Trophoblast cell (in vitro differentiated cells and primary cell): ENCODE data around the gene SNX1.

Experiments
- DNase-seq, 2 donors: peaks; one replicate each; pipeline ENCODE4 v3.0.0-alpha.2; 2016
- H2AFZ ChIP-seq: 2 replicates; pipeline ENCODE4 v1.6.1; 2013; ENCODE audit warnings: low read length, moderate library complexity, mild to moderate bottlenecking; ENCODE audit not compliant: insufficient read depth, poor library complexity
- H2AK5ac ChIP-seq: 2 replicates; pipeline ENCODE4 v1.6.1; 2013; ENCODE audit warnings: mild to moderate bottlenecking, low read length
- H2BK120ac ChIP-seq: 2 replicates; pipeline ENCODE4 v1.6.1; 2013; ENCODE audit warnings: low read length, mild to moderate bottlenecking, moderate library complexity; ENCODE audit not compliant: insufficient read depth, poor library complexity
- H2BK12ac ChIP-seq: 2 replicates; pipeline ENCODE4 v1.6.1; 2013; ENCODE audit warnings: mild to moderate bottlenecking, low read length, moderate library complexity
- H2BK5ac ChIP-seq: 2 replicates; pipeline ENCODE4 v1.6.1; 2013; ENCODE audit warnings: low read length, low read depth, moderate library complexity, mild to moderate bottlenecking; ENCODE audit not compliant: poor library complexity
- H3K14ac ChIP-seq: 2 replicates; pipeline ENCODE4 v1.6.1; 2013; ENCODE audit warnings: mild to moderate bottlenecking, low read length
- H3K18ac ChIP-seq: 2 replicates; pipeline ENCODE4 v1.6.1; 2013; ENCODE audit warnings: mild to moderate bottlenecking, low read length
- H3K23ac ChIP-seq: 2 replicates; pipeline ENCODE4 v1.6.1; 2013; ENCODE audit warnings: low read length
- H3K27ac ChIP-seq: 2 replicates; pipeline ENCODE4 v1.5.1; 2013; ENCODE audit warnings: low read depth, mild to moderate bottlenecking, inconsistent platforms, low read length, moderate library complexity
- H3K27me3 ChIP-seq: 2 replicates; pipeline ENCODE4 v1.6.1; 2013; ENCODE audit warnings: inconsistent platforms, mild to moderate bottlenecking, low read length, moderate library complexity; ENCODE audit not compliant: insufficient read depth
- H3K36me3 ChIP-seq, 2 experiments: 1 replicate in 1 of 2; 2 replicates in 1 of 2; pipeline ENCODE4 v1.6.1; 2013; ENCODE audit warnings: low read length in 2 of 2, mild to moderate bottlenecking in 2 of 2, moderate library complexity in 1 of 2; ENCODE audit not compliant: insufficient read depth in 2 of 2, control insufficient read depth in 1 of 2
- H3K4ac ChIP-seq: 2 replicates; pipeline ENCODE4 v1.6.1; 2013; ENCODE audit warnings: low read depth, mild to moderate bottlenecking, low read length, moderate library complexity
- H3K4me1 ChIP-seq, 2 experiments: 1 replicate in 1 of 2; 2 replicates in 1 of 2; pipeline ENCODE4 v1.6.1; 2013; ENCODE audit warnings: low read length in 2 of 2, mild to moderate bottlenecking in 2 of 2, moderate library complexity in 1 of 2; ENCODE audit not compliant: insufficient read depth in 2 of 2, control insufficient read depth in 1 of 2
- H3K4me2 ChIP-seq: 2 replicates; pipeline ENCODE4 v1.6.1; 2013; ENCODE audit warnings: inconsistent platforms, mild to moderate bottlenecking, low read length, moderate library complexity
- H3K4me3 ChIP-seq: 2 replicates; pipeline ENCODE4 v1.5.1; 2013; ENCODE audit warnings: mild to moderate bottlenecking, low read depth, low read length, inconsistent platforms
- H3K79me1 ChIP-seq: one replicate; pipeline ENCODE4 v1.6.1; 2013; ENCODE audit warnings: low read length
- H3K79me2 ChIP-seq: 2 replicates; pipeline ENCODE4 v1.6.1; 2013; ENCODE audit warnings: low read length, mild to moderate bottlenecking; ENCODE audit not compliant: control insufficient read depth, insufficient read depth, poor library complexity
- H3K9ac ChIP-seq: 2 replicates; pipeline ENCODE4 v1.6.1; 2013; ENCODE audit warnings: mild to moderate bottlenecking, low read length
- H3K9me3 ChIP-seq: 2 replicates; pipeline ENCODE4 v1.6.1; 2013; ENCODE audit warnings: low read depth, mild to moderate bottlenecking, control low read depth, inconsistent platforms, low read length; ENCODE audit not compliant: insufficient read depth
- H4K12ac ChIP-seq: 2 replicates; pipeline ENCODE4 v1.6.1; 2013; ENCODE audit warnings: low read depth, mild to moderate bottlenecking, low read length, moderate library complexity
- H4K8ac ChIP-seq: 2 replicates; pipeline ENCODE4 v1.6.1; 2013; ENCODE audit warnings: low read depth, mild to moderate bottlenecking, low read length, moderate library complexity
- H4K91ac ChIP-seq: one replicate; pipeline ENCODE4 v1.6.1; 2013; ENCODE audit warnings: low read depth, mild to moderate bottlenecking, low read length, moderate library complexity
- WGBS: extraction: QIAGEN DNeasy Blood & Tissue Kit; methylation state at CpG from one replicate; pipeline ENCODE4 v1.1.7; 2013; ENCODE audit warnings: missing lambda C conversion rate; ENCODE audit not compliant: insufficient read length, insufficient coverage; ENCODE audit errors: extremely low coverage; 5-methylcytosine and 5-hydroxymethylcytosine counted together

SNX1 gene

DNA sequence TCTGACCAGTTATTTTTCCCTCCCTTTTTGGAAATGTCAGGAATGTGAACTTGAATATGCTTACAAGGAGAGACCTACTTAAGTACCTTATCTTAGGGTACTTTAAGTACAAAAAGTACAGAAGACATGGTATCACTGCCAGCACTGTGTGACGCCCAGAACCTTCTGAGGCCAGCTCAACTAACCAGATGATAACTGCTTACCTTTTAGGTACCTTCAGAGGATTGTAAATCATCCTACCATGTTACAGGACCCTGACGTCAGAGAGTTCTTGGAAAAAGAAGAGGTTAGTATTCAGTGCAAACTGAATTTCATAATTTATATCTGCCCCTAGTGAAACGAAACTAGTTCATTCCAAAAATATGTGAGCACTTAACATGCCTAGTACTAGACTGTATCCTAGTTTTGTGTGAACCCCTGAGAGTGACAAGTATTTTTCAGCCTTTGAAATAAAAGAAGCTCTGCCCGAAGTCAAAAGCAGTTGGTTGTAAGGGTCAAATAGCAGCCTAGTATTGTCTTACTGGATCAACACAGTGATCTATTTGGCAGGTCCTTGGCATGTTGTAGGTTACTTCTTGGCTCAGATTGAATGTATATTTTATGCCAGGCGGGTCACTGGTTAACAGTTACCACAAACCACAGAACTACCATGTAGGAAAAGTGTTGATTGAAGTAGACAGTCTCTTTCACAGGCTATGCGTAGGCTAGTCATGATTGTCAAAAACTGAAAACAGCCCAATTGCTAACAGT, 31.9 kb downstream of the SNX1 start:
- H2BK5ac ChIP-seq: no peak overlapping the region
- no peaks in the 10 kb centered on the region for H3K79me1 ChIP-seq
- no CpG with 5 or more reads among the region's 6 CpGs for WGBS
- no peak overlapping the region for H3K4me3 ChIP-seq
- H3K9ac ChIP-seq: no peak overlapping the region
- no peaks in the 10 kb centered on the region for H3K4me1 ChIP-seq
- H3K36me3 ChIP-seq: peaks cover 20 to 50% of the 10 kb centered on the region in 2 experiments
- no peaks in the 10 kb centered on the region for H3K9me3 ChIP-seq
- no peaks in the 10 kb centered on the region for H3K79me2 ChIP-seq
- no peak overlapping the region for H2BK12ac ChIP-seq
- no peak overlapping the region for H3K23ac ChIP-seq
- H3K4me2 ChIP-seq: no peak overlapping the region
- H2AFZ ChIP-seq: no peak overlapping the region
- H3K14ac ChIP-seq: no peak overlapping the region
- no peak overlapping the region for H3K18ac ChIP-seq
- DNase-seq: no peak
- no peak overlapping the region for H3K27ac ChIP-seq
- H2AK5ac ChIP-seq: no peak overlapping the region
- no peak overlapping the region for H4K12ac ChIP-seq
- H3K4ac ChIP-seq: no peak overlapping the region
- H4K91ac ChIP-seq: no peak overlapping the region
- no peaks in the 10 kb centered on the region for H3K27me3 ChIP-seq
- no peak overlapping the region for H2BK120ac ChIP-seq
- no peak overlapping the region for H4K8ac ChIP-seq

DNA sequence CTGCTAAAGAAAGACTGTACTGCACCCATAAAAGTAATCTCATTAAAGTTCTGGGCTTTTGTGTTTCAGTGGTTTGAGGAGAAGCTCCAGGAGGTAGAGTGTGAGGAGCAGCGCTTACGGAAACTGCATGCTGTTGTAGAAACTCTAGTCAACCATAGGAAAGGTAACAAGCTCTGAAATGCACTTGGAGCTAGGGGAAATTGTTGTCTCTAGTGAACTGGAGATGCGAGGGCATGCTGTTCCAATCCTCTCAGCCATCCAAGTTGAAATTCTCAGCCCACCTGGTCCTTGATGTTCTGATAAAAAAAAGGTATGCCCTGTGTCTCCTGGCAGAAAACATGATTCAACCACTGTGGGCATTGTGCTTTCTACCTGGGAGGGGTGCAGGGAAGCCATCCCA, 34.4 kb downstream of the SNX1 start:
- no peaks in the 10 kb centered on the region for H3K27me3 ChIP-seq
- no peaks in the 10 kb centered on the region for H3K4me1 ChIP-seq
- H3K9me3 ChIP-seq: no peaks in the 10 kb centered on the region
- H2BK5ac ChIP-seq: no peak overlapping the region
- no peak overlapping the region for H3K23ac ChIP-seq
- no peak for DNase-seq
- no peak overlapping the region for H4K12ac ChIP-seq
- no CpG with 5 or more reads among the region's 3 CpGs for WGBS
- no peak overlapping the region for H3K4ac ChIP-seq
- no peak overlapping the region for H3K14ac ChIP-seq
- H2AFZ ChIP-seq: no peak overlapping the region
- H3K18ac ChIP-seq: no peak overlapping the region
- H3K79me1 ChIP-seq: no peaks in the 10 kb centered on the region
- H2BK120ac ChIP-seq: no peak overlapping the region
- H2AK5ac ChIP-seq: no peak overlapping the region
- no peak overlapping the region for H3K27ac ChIP-seq
- peaks cover 31 to 64% of the 10 kb centered on the region in 2 experiments for H3K36me3 ChIP-seq
- no peak overlapping the region for H3K9ac ChIP-seq
- no peaks in the 10 kb centered on the region for H3K79me2 ChIP-seq
- no peak overlapping the region for H4K91ac ChIP-seq
- no peak overlapping the region for H3K4me3 ChIP-seq
- H3K4me2 ChIP-seq: no peak overlapping the region
- no peak overlapping the region for H2BK12ac ChIP-seq
- no peak overlapping the region for H4K8ac ChIP-seq

DNA sequence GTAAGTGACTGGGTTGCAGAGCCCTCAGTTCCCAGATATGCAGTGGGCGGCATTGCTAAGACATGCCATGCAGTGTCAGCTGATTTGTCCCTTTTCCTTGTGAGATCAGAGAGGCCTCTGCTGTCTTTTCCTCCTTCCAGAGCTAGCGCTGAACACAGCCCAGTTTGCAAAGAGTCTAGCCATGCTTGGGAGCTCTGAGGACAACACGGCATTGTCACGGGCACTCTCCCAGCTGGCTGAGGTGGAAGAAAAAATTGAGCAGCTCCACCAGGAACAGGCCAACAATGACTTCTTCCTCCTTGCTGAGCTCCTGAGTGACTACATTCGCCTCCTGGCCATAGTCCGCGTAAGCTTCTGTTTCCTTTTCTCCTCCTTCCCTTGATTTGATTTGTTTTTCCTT, 35.8 kb downstream of the SNX1 start:
- H3K27ac ChIP-seq: no peak overlapping the region
- no peak overlapping the region for H3K4ac ChIP-seq
- H3K4me2 ChIP-seq: no peak overlapping the region
- H3K79me2 ChIP-seq: no peaks in the 10 kb centered on the region
- H4K91ac ChIP-seq: no peak overlapping the region
- H3K23ac ChIP-seq: no peak overlapping the region
- no peak overlapping the region for H3K18ac ChIP-seq
- no peaks in the 10 kb centered on the region for H3K27me3 ChIP-seq
- peaks cover 37 to 67% of the 10 kb centered on the region in 2 experiments for H3K36me3 ChIP-seq
- no peak overlapping the region for H3K4me3 ChIP-seq
- no peak overlapping the region for H2AK5ac ChIP-seq
- no peaks in the 10 kb centered on the region for H3K9me3 ChIP-seq
- no peak overlapping the region for H3K14ac ChIP-seq
- H3K9ac ChIP-seq: no peak overlapping the region
- no peak for DNase-seq
- no peaks in the 10 kb centered on the region for H3K4me1 ChIP-seq
- H2BK12ac ChIP-seq: no peak overlapping the region
- H3K79me1 ChIP-seq: no peaks in the 10 kb centered on the region
- no peak overlapping the region for H4K8ac ChIP-seq
- no CpG with 5 or more reads among the region's 7 CpGs for WGBS
- no peak overlapping the region for H2AFZ ChIP-seq
- no peak overlapping the region for H2BK5ac ChIP-seq
- H2BK120ac ChIP-seq: no peak overlapping the region
- no peak overlapping the region for H4K12ac ChIP-seq

DNA sequence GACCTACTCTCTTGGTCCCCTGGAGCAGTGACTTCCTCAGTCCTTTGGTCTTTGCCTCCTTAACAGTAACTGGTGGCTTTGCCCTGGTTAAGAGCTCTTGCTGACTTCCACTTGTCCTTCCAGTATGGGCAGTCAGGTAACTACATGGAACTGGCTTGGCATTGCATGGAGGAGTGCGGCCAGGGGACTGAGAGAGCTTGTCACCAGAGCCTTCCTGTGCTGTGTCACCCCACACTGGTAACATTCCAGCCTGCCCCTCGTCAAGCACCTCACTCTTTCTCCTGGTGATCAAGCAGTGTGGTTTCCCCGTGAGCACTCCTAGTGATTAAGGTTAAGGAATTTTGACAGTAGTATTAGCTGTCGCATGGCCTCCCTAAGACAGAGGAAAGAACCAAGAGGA, 36.4 kb downstream of the SNX1 start:
- Histone ChIP-seq H4K8ac (no peak overlapping the region), H3K18ac (no peak overlapping the region), H3K79me1 (no peaks in the 10 kb centered on the region), H3K79me2 (no peaks in the 10 kb centered on the region), H3K4ac (no peak overlapping the region), H3K9me3 (no peaks in the 10 kb centered on the region), H2BK12ac (no peak overlapping the region), H3K4me3 (no peak overlapping the region), H2AFZ (no peak overlapping the region), H3K4me1 (no peaks in the 10 kb centered on the region), H3K27me3 (no peaks in the 10 kb centered on the region), H3K23ac (no peak overlapping the region), H2AK5ac (no peak overlapping the region), H4K91ac (no peak overlapping the region), H3K14ac (no peak overlapping the region), H4K12ac (no peak overlapping the region), H2BK120ac (no peak overlapping the region), H3K9ac (no peak overlapping the region), H3K36me3 (peaks cover 43 to 74% of the 10 kb centered on the region in 2 experiments), H2BK5ac (no peak overlapping the region), H3K4me2 (no peak overlapping the region), H3K27ac (no peak overlapping the region)
- no CpG with 5 or more reads among the region's 4 CpGs for WGBS
- DNase-seq: no peak
